ENCODE results near the gene PHLPP1.

PHLPP1 gene

DNA sequence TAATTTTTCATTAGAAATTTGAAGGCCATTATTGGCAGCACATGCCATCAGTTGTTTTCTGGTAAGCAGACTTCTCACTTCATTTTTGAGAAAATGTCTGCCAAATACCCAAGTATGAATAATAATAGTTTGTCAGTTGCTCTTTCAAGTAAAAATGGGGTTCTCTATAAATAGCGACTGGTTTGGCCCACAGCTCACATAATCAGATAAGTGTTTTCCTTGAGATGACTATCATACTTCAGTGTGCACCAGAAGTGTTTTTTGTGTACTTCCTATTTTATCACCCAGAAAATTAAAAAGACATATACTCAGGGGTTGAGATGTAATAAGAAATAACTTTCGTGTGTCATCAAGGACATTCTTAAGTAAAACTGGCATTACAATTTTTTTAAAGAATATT lies 147.1 kb downstream of the PHLPP1 start:
- Histone ChIP-seq H3K27ac (ENCODE audit: low read length) (no peak overlapping the region), H3K4me1 (ENCODE audit: low read length) (peaks cover 7% of the 10 kb centered on the region), H3K36me3 (replicated peaks; ENCODE audit: low read depth, low read length) (no peaks in the 10 kb centered on the region), H3K9me3 (ENCODE audit: insufficient read depth, low read length) (no peaks in the 10 kb centered on the region), H3K9ac (ENCODE audit: low read length) (no peak overlapping the region), H3K79me2 (ENCODE audit: low read length) (no peaks in the 10 kb centered on the region), H3K4me3 (ENCODE audit: low read length) (no peak overlapping the region), H3K4me2 (ENCODE audit: low read length) (no peak overlapping the region), H4K20me1 (ENCODE audit: insufficient read depth, low read length) (no peaks in the 10 kb centered on the region), H2AFZ (ENCODE audit: low read depth, low read length) (no peak overlapping the region), H3K27me3 (ENCODE audit: low read depth, low read length) (no peaks in the 10 kb centered on the region)
- no peak for TF ChIP-seq EZH2phosphoT487 (IDR thresholded peaks at IDR 0.05; ENCODE audit: low read depth)
- TF ChIP-seq, protein P1, sequence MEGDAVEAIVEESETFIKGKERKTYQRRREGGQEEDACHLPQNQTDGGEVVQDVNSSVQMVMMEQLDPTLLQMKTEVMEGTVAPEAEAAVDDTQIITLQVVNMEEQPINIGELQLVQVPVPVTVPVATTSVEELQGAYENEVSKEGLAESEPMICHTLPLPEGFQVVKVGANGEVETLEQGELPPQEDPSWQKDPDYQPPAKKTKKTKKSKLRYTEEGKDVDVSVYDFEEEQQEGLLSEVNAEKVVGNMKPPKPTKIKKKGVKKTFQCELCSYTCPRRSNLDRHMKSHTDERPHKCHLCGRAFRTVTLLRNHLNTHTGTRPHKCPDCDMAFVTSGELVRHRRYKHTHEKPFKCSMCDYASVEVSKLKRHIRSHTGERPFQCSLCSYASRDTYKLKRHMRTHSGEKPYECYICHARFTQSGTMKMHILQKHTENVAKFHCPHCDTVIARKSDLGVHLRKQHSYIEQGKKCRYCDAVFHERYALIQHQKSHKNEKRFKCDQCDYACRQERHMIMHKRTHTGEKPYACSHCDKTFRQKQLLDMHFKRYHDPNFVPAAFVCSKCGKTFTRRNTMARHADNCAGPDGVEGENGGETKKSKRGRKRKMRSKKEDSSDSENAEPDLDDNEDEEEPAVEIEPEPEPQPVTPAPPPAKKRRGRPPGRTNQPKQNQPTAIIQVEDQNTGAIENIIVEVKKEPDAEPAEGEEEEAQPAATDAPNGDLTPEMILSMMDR (IDR thresholded peaks at IDR 0.05; ENCODE audit: low read depth, low read length): no peak

DNA sequence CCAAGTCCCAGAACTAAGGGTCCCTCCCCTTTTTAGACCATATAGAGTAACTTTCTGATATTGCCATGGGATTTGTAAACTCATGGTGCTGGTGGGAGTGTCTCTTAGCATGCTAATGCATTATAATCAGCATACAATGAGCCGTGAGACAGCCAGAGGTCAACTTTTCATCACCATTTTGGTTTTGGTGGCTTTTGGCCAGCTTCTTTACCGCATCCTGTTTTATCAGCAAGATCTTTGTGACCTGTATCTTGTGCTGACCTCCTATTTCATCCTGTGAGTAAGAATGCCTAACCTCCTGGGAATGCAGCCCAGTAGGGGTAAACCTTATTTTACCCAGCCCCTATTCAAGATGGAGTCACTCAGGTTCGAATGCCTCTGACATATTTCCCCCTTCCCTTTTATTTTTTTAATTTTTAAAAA lies 148.2 kb downstream of the PHLPP1 start:
- H3K27ac ChIP-seq (ENCODE audit: low read length): no peak overlapping the region
- no peaks in the 10 kb centered on the region for H3K36me3 ChIP-seq (replicated peaks; ENCODE audit: low read depth, low read length)
- H3K9ac ChIP-seq (ENCODE audit: low read length): no peak overlapping the region
- H3K27me3 ChIP-seq (ENCODE audit: low read depth, low read length): no peaks in the 10 kb centered on the region
- TF ChIP-seq EZH2phosphoT487 (IDR thresholded peaks at IDR 0.05; ENCODE audit: low read depth): no peak
- TF ChIP-seq, protein P1 (IDR thresholded peaks at IDR 0.05; ENCODE audit: low read depth, low read length): no peak
- no peaks in the 10 kb centered on the region for H3K79me2 ChIP-seq (ENCODE audit: low read length)
- no peaks in the 10 kb centered on the region for H3K9me3 ChIP-seq (ENCODE audit: insufficient read depth, low read length)
- H2AFZ ChIP-seq (ENCODE audit: low read depth, low read length): no peak overlapping the region
- H3K4me2 ChIP-seq (ENCODE audit: low read length): no peak overlapping the region
- H3K4me3 ChIP-seq (ENCODE audit: low read length): no peak overlapping the region
- no peaks in the 10 kb centered on the region for H4K20me1 ChIP-seq (ENCODE audit: insufficient read depth, low read length)
- H3K4me1 ChIP-seq (ENCODE audit: low read length): peaks cover 7% of the 10 kb centered on the region

DNA sequence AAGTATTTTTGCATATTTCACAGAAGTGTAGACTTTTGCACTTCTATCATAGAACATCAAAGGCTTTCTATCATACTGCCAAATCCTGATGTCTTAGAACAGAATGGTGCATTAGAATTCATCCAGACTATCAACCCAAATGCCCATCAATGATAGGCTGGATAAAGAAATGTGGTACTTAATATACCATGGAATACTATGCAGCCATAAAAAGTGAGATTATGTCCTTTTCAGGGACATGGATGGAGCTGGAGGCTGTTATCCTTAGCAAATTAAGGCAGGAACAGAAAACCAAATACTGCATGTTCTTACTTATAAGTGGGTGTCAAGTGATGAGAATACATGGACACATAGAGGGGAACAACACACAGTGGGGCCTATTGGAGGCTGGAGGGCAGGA lies 150.2 kb downstream of the PHLPP1 start:
- Histone ChIP-seq H3K4me3 (ENCODE audit: low read length) (no peak overlapping the region), H3K4me2 (ENCODE audit: low read length) (no peak overlapping the region), H2AFZ (ENCODE audit: low read depth, low read length) (no peak overlapping the region), H3K36me3 (replicated peaks; ENCODE audit: low read depth, low read length) (no peaks in the 10 kb centered on the region), H3K27ac (ENCODE audit: low read length) (no peak overlapping the region), H4K20me1 (ENCODE audit: insufficient read depth, low read length) (no peaks in the 10 kb centered on the region), H3K4me1 (ENCODE audit: low read length) (peaks cover 15% of the 10 kb centered on the region), H3K9me3 (ENCODE audit: insufficient read depth, low read length) (no peaks in the 10 kb centered on the region), H3K9ac (ENCODE audit: low read length) (no peak overlapping the region), H3K27me3 (ENCODE audit: low read depth, low read length) (no peaks in the 10 kb centered on the region), H3K79me2 (ENCODE audit: low read length) (no peaks in the 10 kb centered on the region)
- TF ChIP-seq, protein P1 (IDR thresholded peaks at IDR 0.05; ENCODE audit: low read depth, low read length): no peak
- no peak for TF ChIP-seq EZH2phosphoT487 (IDR thresholded peaks at IDR 0.05; ENCODE audit: low read depth)

DNA sequence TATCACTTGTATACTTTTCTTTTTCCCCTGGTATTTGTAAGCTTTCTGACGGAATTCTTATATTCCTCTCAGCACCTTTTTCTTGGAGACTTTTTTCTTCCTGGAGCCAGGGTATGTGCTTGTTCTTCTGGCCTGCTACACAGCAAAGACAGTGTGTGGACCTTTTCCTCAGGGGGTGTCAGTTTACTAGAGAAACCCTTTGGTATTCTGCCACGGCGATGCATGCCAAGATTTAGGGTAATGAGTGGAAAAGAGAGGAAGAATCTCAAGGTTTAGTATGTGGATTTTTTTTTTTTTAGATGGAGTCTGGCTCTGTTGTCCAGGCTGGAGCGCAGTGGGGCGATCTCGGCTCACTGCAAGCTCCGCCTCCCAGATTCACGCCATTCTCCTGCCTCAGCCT lies 152.2 kb downstream of the PHLPP1 start:
- no peak overlapping the region for H3K4me2 ChIP-seq (ENCODE audit: low read length)
- peaks cover 15% of the 10 kb centered on the region for H3K4me1 ChIP-seq (ENCODE audit: low read length)
- no peak overlapping the region for H3K9ac ChIP-seq (ENCODE audit: low read length)
- no peaks in the 10 kb centered on the region for H3K79me2 ChIP-seq (ENCODE audit: low read length)
- no peaks in the 10 kb centered on the region for H3K36me3 ChIP-seq (replicated peaks; ENCODE audit: low read depth, low read length)
- no peak overlapping the region for H2AFZ ChIP-seq (ENCODE audit: low read depth, low read length)
- no peaks in the 10 kb centered on the region for H3K27me3 ChIP-seq (ENCODE audit: low read depth, low read length)
- no peak overlapping the region for H3K4me3 ChIP-seq (ENCODE audit: low read length)
- H3K27ac ChIP-seq (ENCODE audit: low read length): no peak overlapping the region
- no peaks in the 10 kb centered on the region for H3K9me3 ChIP-seq (ENCODE audit: insufficient read depth, low read length)
- H4K20me1 ChIP-seq (ENCODE audit: insufficient read depth, low read length): no peaks in the 10 kb centered on the region
- no peak for TF ChIP-seq EZH2phosphoT487 (IDR thresholded peaks at IDR 0.05; ENCODE audit: low read depth)
- TF ChIP-seq, protein P1 (IDR thresholded peaks at IDR 0.05; ENCODE audit: low read depth, low read length): no peak
